Mucosa of descending colon (tissue), 3 donors: Measurements from ENCODE around the gene OSGEP. TPM values are rescaled to one million over a fixed set of nuclear protein-coding genes. Genes with fewer than 3 reads are reported as not detected.

ENCODE experiments used
- ATAC-seq: fragments of 200-7000 bp; cut with Tn5 transposase; one replicate; pipeline ENCODE4 v1.9.1; 2020; ENCODE audit warnings: mild to moderate bottlenecking, moderate library complexity
- DNase-seq, 3 donors: peaks; one replicate each; pipeline ENCODE4 v3.0.0-alpha.2; 2020
- H3K36me3 ChIP-seq: fragments of 200-600 bp; one replicate; pipeline ENCODE4 v1.8.0; 2021; ENCODE audit warnings: low read depth, mild to moderate bottlenecking
- H3K4me1 ChIP-seq: fragments of 200-600 bp; one replicate; pipeline ENCODE4 v1.8.0; 2021; ENCODE audit warnings: low read depth, mild to moderate bottlenecking
- H3K4me3 ChIP-seq: fragments of 200-600 bp; one replicate; pipeline ENCODE4 v1.8.0; 2021; ENCODE audit warnings: mild to moderate bottlenecking
- H3K9me3 ChIP-seq: fragments of 200-600 bp; one replicate; pipeline ENCODE4 v1.8.0; 2021; ENCODE audit warnings: mild to moderate bottlenecking
- intact Hi-C, 2 donors: fragments of 100-400 bp; cut with DNase I in 1 of 2; cut with micrococcal nuclease in 1 of 2; formaldehyde crosslinking; loops; one replicate each; pipeline versions ENCODE4 v1.11.0 to v1.11.1; 2022; cut with DNase I, micrococcal nuclease
- total RNA-seq, 3 donors: library from RNA; stranded (reverse); fragmentation: NEBNext Ultra II Directional in 2 of 3; extraction: Animal tissue kit (Norgen Biotek cat#: 25700) in 2 of 3; gene quantifications; one replicate each; pipeline versions ENCODE4 v1.2.1 to v1.2.4, GENCODE V29; 2021 to 2023
- TF ChIP-seq, protein P1 (sequence below): fragments of 200-600 bp; IDR thresholded peaks from one replicate; pipeline ENCODE4 v1.8.0; 2022; ENCODE audit warnings: antibody characterized with exemption, mild to moderate bottlenecking
- donor health status: DM: no; HTN: no; CAD: no; lungs with moderate emphysema.
- donor health status: DM: no; HTN: no; CAD: no.
- donor health status: DM: no; HTN: yes; CAD: no.

The OSGEP gene
- total RNA-seq, 3 donors from 2014 or later: 32.7 to 52.0 (median 35.9) TPM

DNA sequence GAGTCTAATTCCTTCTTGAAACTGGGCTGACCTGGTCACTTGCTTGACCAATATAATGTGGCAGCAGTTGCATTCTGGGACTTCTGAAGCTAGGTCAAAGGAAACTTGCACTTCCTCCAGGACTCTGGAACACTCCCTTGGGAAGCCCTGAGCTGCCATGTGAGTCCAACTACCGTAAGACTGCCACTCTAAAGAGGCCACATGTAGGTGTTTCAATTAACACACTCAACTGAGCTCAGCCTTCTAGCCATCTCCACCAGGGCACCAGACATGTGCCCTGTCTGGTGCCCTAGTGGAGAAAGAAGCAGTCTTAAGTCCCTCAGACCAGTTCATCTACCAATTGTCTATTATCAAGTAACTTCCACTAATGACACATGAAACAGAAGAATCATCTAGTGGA lies 35.2 kb downstream of the OSGEP start:
- TF ChIP-seq, protein P1, sequence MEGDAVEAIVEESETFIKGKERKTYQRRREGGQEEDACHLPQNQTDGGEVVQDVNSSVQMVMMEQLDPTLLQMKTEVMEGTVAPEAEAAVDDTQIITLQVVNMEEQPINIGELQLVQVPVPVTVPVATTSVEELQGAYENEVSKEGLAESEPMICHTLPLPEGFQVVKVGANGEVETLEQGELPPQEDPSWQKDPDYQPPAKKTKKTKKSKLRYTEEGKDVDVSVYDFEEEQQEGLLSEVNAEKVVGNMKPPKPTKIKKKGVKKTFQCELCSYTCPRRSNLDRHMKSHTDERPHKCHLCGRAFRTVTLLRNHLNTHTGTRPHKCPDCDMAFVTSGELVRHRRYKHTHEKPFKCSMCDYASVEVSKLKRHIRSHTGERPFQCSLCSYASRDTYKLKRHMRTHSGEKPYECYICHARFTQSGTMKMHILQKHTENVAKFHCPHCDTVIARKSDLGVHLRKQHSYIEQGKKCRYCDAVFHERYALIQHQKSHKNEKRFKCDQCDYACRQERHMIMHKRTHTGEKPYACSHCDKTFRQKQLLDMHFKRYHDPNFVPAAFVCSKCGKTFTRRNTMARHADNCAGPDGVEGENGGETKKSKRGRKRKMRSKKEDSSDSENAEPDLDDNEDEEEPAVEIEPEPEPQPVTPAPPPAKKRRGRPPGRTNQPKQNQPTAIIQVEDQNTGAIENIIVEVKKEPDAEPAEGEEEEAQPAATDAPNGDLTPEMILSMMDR: no peak
- Histone ChIP-seq H3K9me3 (no peaks in the 10 kb centered on the region), H3K4me3 (no peak overlapping the region), H3K36me3 (no peaks in the 10 kb centered on the region), H3K4me1 (peaks cover 51% of the 10 kb centered on the region)
- peak in 1 of 3 donors; percentile 47 for DNase-seq
- ATAC-seq: peak; percentile 37
- intact Hi-C loops: loop anchor here in 1 of 2 donors (5.0 kb wide), 2 partner anchors 43 to 188 kb away; partner anchors contain the start of gene PIP4P1

DNA sequence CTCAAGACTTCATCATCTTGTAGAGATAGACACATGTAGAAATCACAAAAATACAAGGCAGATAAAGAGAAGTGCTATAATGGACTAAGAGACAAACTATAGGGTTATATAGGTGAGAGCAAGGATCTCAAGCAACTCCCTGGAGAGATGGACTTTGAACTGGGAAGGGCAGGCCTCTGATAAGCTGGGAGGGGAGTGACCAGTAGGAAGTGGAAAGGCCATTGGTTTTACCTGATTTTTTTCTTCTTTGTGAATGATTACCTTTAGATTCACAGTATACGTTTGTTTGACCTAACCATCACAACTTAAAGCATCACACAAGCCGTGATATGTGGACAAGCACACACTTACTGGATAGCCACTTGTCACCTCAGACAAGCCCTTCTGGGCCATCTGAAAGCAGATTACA lies 36.1 kb downstream of the OSGEP start:
- intact Hi-C loops: loop anchor here in 1 of 2 donors (5.0 kb wide), 2 partner anchors 44 to 189 kb away; partner anchors contain the start of gene PIP4P1
- ATAC-seq: peak; percentile 83
- DNase-seq: peak in 2 of 3 donors; percentile 42 to 80
- TF ChIP-seq, protein P1: no peak
- no peak overlapping the region for H3K4me3 ChIP-seq
- H3K4me1 ChIP-seq: peaks cover 56% of the 10 kb centered on the region
- no peaks in the 10 kb centered on the region for H3K36me3 ChIP-seq
- no peaks in the 10 kb centered on the region for H3K9me3 ChIP-seq

DNA sequence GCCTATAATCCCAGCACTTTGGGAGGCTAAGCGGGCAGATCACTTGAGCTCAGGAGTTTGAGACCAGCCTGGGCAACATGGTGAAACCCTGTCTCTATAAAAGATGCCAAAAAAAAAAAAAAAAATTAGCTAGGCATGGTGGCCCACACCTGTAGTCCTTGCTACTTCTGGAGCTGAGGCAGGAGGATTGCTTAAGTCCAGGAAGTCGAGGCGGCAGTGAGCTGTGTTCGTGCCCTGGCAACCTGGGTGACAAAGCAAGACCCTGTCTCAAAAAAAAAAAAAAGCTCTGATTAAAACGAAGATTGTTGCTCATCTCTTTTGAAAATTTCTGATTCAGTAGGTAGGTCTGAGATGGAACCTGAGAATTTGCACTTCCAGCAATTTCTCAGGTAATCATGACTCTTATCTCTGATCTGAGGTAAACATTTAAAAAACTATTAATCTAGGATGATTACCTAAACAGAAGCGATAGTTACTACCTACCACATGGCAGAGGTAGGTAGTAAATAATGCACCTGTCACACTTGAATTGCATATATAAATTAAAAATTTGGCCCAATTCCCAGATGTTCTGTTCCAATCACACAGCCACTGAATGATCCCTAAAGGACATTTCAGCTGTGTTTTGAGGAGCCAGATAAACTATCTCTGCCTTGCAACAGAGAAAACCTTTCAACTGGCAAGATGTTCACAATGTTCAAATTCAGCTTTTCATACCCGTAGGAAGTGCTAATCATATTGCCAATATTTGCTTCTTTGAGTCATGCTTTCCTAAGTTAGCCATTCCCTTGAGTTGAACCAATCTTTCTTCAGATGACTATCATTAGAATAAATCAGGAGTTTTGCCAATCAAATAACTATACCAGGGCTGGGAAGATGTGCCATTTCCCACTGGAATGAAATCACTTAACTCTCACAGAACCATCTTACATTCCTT lies 37.1 kb downstream of the OSGEP start:
- TF ChIP-seq, protein P1: no peak
- ATAC-seq: peak; percentile 37
- intact Hi-C loops: loop anchor here in 1 of 2 donors (5.0 kb wide), 2 partner anchors 45 to 190 kb away; partner anchors contain the start of gene PIP4P1

DNA sequence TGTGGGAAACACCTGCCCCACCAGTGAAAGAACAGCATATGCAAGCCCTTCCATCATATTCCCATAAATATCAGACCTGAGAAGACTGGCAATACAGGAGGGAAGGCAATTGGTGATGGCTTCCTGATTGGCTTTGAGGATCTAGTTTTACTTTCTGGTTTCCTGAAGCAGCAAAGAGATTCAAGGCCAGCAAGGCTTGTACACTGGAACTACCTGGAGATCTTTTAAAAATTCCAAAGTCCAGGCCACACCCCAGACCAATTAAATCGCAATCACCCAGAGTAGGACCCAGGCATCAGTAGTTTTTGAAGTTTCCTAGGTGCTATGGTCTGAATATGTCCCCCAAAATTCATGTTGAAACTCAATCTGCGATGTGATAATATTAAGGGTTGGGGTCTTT lies 38.4 kb downstream of the OSGEP start:
- Histone ChIP-seq H3K9me3 (no peaks in the 10 kb centered on the region), H3K4me3 (no peak overlapping the region), H3K4me1 (peaks cover 62% of the 10 kb centered on the region), H3K36me3 (no peaks in the 10 kb centered on the region)
- TF ChIP-seq, protein P1: no peak
- peak; percentile 49 for ATAC-seq
- DNase-seq: peak in 1 of 3 donors; percentile 81
- intact Hi-C loops: loop anchor here in 1 of 2 donors (5.0 kb wide), 2 partner anchors 46 to 191 kb away; partner anchors contain the start of gene PIP4P1

More for the DNA sequence above, 37.1 kb downstream of the OSGEP start:
- H3K36me3 ChIP-seq: no peaks in the 10 kb centered on the region
- peaks cover 52% of the 10 kb centered on the region for H3K4me1 ChIP-seq
- H3K4me3 ChIP-seq: no peak overlapping the region
- no peaks in the 10 kb centered on the region for H3K9me3 ChIP-seq
- DNase-seq: peak in 2 of 3 donors; percentile 50 to 59

DNA sequence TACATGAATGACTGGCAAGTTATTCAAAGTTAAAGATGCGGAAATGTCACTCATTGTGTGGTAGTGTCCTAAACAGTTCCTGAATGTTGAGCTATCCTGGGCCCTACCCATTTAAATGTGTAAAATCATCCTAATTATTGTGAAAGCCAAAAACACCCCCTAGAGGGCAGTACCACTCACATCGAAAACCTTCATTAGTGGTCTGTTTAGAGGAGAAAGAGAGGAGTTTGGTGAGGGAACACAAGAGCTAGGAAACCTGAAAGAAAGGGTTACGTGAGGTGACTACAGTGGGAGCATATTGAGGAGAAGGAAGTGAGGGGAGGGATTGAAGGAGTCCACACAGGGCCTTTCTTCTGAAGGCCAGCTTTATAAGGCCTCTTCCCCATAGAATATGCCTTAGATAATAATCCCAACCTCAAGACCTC lies 38.8 kb downstream of the OSGEP start:
- intact Hi-C loops: loop anchor here in 1 of 2 donors (5.0 kb wide), 2 partner anchors 47 to 192 kb away; partner anchors contain the start of gene PIP4P1
- DNase-seq (peak in 1 of 3 donors; percentile 77), ATAC-seq (peak; percentile 11)
- TF ChIP-seq, protein P1: peak; percentile 14
- H3K9me3 ChIP-seq: no peaks in the 10 kb centered on the region
- H3K4me3 ChIP-seq: no peak overlapping the region
- H3K4me1 ChIP-seq: peaks cover 62% of the 10 kb centered on the region
- H3K36me3 ChIP-seq: no peaks in the 10 kb centered on the region
